Adrenal gland (tissue), 12 donors: Measurements from ENCODE around the gene ITPR3. TPM values are rescaled to one million over a fixed set of nuclear protein-coding genes. Genes with fewer than 3 reads are reported as not detected.

Source experiments
- DNase-seq, 7 donors: peaks; one replicate each; pipeline ENCODE4 v3.0.0-alpha.2; 2019 to 2020
- H3K27ac ChIP-seq, 5 donors: fragments of 200-600 bp; sonication (generic) in 4 of 5; 1 replicate in 3 of 5; 2 replicates in 2 of 5; pipeline versions ENCODE4 v1.5.1 to v1.8.0; 2016 to 2020; ENCODE audit warnings: mild to moderate bottlenecking in 1 of 5
- H3K27me3 ChIP-seq: fragments of 200-600 bp; 2 replicates; pipeline ENCODE4 v1.8.0; 2021
- H3K36me3 ChIP-seq, 2 donors: fragments of 200-600 bp; replicated peaks in 1 of 2; 1 replicate in 1 of 2; 2 replicates in 1 of 2; pipeline versions ENCODE4 v1.5.1 to v1.8.0; 2018 to 2022
- H3K4me1 ChIP-seq, 2 donors: fragments of 200-600 bp; replicated peaks in 1 of 2; 1 replicate in 1 of 2; 2 replicates in 1 of 2; pipeline versions ENCODE4 v1.5.1 to v1.8.0; 2018 to 2021
- H3K4me3 ChIP-seq, 4 donors: fragments of 200-600 bp; sonication (generic) in 3 of 4; one replicate each; pipeline ENCODE4 v1.5.1; 2016 to 2018
- H3K9me3 ChIP-seq, 3 donors: fragments of 200-600 bp; sonication (generic) in 1 of 3; replicated peaks in 1 of 3; 1 replicate in 2 of 3; 2 replicates in 1 of 3; pipeline versions ENCODE4 v1.5.1 to v1.8.0; 2016 to 2021
- POLR2A ChIP-seq, 2 donors: fragments of 450-650 bp; IDR thresholded peaks; one replicate each; pipeline ENCODE4 v1.6.1; 2017; ENCODE audit warnings: antibody characterized with exemption in 2 of 2, mild to moderate bottlenecking in 2 of 2, moderate library complexity in 1 of 2
- whole genome bisulfite sequencing, 4 donors: extraction: QIAGEN DNeasy Blood & Tissue Kit in 2 of 4; methylation state at CpG; one replicate each; pipeline versions ENCODE4 v1.1.5 to v1.1.7; 2013 to 2017; 5-methylcytosine and 5-hydroxymethylcytosine counted together
- intact Hi-C, 2 donors: fragments of 100-400 bp; cut with DNase I; formaldehyde crosslinking; loops; one replicate each; pipeline versions ENCODE4 v1.14.1 to v1.15.0; 2022 to 2023
- polyA plus RNA-seq, 3 donors: library from polyadenylated mRNA; stranded (reverse); fragments of 200-250 nt in 2 of 3; fragments of 350-450 nt in 1 of 3; fragmentation: Illumina TruSeq in 1 of 3; extraction: RNeasy Lipid Tissue Mini Kit (QIAGEN cat#74804) in 1 of 3; gene quantifications; one replicate each; pipeline ENCODE4 v1.2.3, GENCODE V29; 2013 to 2014
- total RNA-seq, 9 donors: library from RNA; depleted of rRNA in 4 of 9; stranded (reverse); fragments of >200 nt in 4 of 9; fragments of 120-200 nt in 1 of 9; fragmentation: NEBNext Ultra II Directional in 1 of 9; extraction: Animal tissue kit (Norgen Biotek cat#: 25700) in 1 of 9; gene quantifications; one replicate each; pipeline versions ENCODE4 v1.1.0 to v1.2.4, GENCODE V29; 2013 to 2023
- TF ChIP-seq, protein P1 (sequence below), 6 experiments: fragments of 450-650 bp in 4 of 6; fragments of 200-600 bp in 2 of 6; sonication (generic) in 1 of 6; IDR thresholded peaks; 1 replicate in 5 of 6; 2 replicates in 1 of 6; pipeline versions ENCODE4 v1.5.1 to v1.8.0; 2016 to 2021; ENCODE audit warnings: antibody characterized with exemption in 6 of 6, mild to moderate bottlenecking in 2 of 6, moderate library complexity in 1 of 6
- donor health status: healthy with polysubstance abuse.
- donor health status: Bipolar disorder and iron deficiency.
- donor health status: DM: yes; HTN: yes; CAD: no.
- donor health status: DM: no; HTN: no; CAD: no.
- donor health status: DM: no; HTN: no; CAD: no.
- donor health status: DM: yes; HTN: yes; CAD: no.

Gene ITPR3
- total and polyA plus RNA-seq, 12 donors, result 1.3 to 38.1 (median 23.9) TPM

DNA sequence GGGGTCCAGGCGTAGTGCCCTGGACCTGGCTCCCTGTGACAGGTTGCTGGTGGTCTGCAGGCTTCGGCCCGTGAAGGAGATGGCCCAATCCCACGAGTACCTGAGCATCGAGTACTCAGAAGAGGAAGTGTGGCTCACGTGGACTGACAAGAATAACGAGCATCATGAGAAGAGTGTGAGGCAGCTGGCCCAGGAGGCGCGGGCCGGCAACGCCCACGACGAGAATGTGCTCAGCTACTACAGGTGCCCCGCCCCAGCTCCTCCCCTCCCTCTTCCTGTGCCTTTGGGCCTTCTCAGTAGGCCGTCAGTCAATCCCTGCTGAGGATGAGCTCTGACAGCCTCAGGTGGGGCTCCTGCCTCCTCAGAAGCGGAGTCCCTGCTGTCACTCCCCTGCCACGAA lies 47.8 kb downstream of the ITPR3 start:
- TF ChIP-seq, protein P1, sequence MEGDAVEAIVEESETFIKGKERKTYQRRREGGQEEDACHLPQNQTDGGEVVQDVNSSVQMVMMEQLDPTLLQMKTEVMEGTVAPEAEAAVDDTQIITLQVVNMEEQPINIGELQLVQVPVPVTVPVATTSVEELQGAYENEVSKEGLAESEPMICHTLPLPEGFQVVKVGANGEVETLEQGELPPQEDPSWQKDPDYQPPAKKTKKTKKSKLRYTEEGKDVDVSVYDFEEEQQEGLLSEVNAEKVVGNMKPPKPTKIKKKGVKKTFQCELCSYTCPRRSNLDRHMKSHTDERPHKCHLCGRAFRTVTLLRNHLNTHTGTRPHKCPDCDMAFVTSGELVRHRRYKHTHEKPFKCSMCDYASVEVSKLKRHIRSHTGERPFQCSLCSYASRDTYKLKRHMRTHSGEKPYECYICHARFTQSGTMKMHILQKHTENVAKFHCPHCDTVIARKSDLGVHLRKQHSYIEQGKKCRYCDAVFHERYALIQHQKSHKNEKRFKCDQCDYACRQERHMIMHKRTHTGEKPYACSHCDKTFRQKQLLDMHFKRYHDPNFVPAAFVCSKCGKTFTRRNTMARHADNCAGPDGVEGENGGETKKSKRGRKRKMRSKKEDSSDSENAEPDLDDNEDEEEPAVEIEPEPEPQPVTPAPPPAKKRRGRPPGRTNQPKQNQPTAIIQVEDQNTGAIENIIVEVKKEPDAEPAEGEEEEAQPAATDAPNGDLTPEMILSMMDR (IDR thresholded peaks at IDR 0.05), result no peak
- no peak overlapping the region for H3K4me3 ChIP-seq
- peaks cover 0 to 3% of the 10 kb centered on the region in 2 donors for H3K4me1 ChIP-seq
- DNase-seq, result no peak
- intact Hi-C loops, result no loop called here
- peak overlapping the region in 1 of 5 donors; percentile 29 for H3K27ac ChIP-seq
- H3K9me3 ChIP-seq, result no peaks in the 10 kb centered on the region
- no peaks in the 10 kb centered on the region for H3K27me3 ChIP-seq
- 82 to 90% (median 84%) methylated on average over 7 to 17 of the region's 17 CpGs for WGBS, 4 donors
- no peaks in the 10 kb centered on the region for H3K36me3 ChIP-seq

DNA sequence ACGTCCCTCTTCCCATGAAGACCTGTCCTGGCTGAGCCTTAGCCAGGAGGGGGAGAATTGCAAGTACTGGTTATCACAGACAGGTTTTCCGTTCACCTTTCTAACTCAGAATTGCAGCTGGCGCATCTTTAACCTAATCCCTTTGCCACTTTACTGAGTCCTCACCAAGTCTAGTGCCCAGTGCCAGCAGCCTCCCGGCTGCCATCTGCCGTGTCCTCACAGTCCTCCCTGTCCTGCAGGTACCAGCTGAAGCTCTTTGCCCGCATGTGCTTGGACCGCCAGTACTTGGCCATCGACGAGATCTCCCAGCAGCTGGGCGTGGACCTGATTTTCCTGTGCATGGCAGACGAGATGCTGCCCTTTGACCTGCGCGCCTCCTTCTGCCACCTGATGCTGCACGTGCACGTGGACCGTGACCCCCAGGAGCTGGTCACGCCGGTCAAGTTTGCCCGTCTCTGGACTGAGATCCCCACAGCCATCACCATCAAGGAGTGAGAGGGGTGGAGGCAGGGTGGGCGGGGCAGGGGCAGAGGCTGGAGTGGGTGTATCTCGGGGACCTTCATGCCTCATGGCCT lies 49.1 kb downstream of the ITPR3 start:
- Histone ChIP-seq H3K27me3 (no peaks in the 10 kb centered on the region), H3K9me3 (no peaks in the 10 kb centered on the region), H3K4me1 (peaks cover 0 to 3% of the 10 kb centered on the region in 2 donors), H3K36me3 (no peaks in the 10 kb centered on the region), H3K27ac (no peak overlapping the region), H3K4me3 (no peak overlapping the region)
- TF ChIP-seq POLR2A (IDR thresholded peaks at IDR 0.05), result no peak
- TF ChIP-seq, protein P1 (IDR thresholded peaks at IDR 0.05), result no peak
- DNase-seq, result no peak
- 91 to 98% (median 94%) methylated on average over 9 to 21 of the region's 21 CpGs for WGBS, 4 donors
- intact Hi-C loops, result loop anchor here in 1 of 2 donors (10.0 kb wide), 1 partner anchor 85 kb away; the partner anchor contains the start of gene BAK1

DNA sequence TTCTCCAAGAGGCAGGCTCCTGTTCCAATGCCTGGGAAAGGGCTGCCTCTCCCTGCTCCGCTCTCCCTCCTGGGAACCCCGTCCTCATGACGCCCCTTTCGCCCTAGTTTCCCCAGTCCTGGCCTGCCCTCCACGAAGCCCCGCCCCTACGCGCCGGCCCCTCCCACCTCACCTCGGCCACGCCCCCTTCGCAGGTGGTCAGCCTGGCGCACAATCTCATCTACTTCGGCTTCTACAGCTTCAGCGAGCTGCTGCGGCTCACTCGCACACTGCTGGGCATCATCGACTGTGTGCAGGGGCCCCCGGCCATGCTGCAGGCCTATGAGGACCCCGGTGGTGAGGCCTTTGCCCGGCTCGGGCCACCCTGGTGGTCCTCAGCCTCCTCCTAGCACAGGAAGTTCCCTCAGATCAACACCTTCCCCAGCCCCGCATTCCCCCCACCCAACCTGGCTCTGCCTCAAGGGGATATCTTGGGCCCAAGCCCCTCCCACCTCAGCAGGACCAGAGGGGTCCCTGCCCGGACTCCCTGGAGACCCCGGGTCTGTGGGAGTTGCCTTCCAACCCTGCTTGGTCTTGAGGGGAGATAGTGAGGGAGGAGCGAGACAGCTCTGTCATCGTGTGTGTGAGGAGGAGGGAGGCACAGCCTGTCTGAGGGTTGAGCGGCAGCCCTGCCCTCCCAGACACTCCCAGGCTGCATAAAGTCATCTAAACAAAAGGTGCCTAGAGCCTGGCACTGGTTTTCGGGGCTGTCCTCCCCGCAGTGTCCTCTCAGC lies 50.0 kb downstream of the ITPR3 start:
- H3K36me3 ChIP-seq, result no peaks in the 10 kb centered on the region
- no peaks in the 10 kb centered on the region for H3K9me3 ChIP-seq
- H3K27ac ChIP-seq, result no peak overlapping the region
- 73 to 80% (median 74%) methylated on average over 20 to 30 of the region's 30 CpGs for WGBS, 4 donors
- intact Hi-C loops, result loop anchor here in 1 of 2 donors (10.0 kb wide), 1 partner anchor 86 kb away; the partner anchor contains the start of gene BAK1
- H3K4me1 ChIP-seq, result peaks cover 0 to 3% of the 10 kb centered on the region in 2 donors
- H3K27me3 ChIP-seq, result no peaks in the 10 kb centered on the region
- TF ChIP-seq POLR2A (IDR thresholded peaks at IDR 0.05), result no peak
- TF ChIP-seq, protein P1 (IDR thresholded peaks at IDR 0.05), result no peak
- H3K4me3 ChIP-seq, result no peak overlapping the region
- DNase-seq, result no peak

DNA sequence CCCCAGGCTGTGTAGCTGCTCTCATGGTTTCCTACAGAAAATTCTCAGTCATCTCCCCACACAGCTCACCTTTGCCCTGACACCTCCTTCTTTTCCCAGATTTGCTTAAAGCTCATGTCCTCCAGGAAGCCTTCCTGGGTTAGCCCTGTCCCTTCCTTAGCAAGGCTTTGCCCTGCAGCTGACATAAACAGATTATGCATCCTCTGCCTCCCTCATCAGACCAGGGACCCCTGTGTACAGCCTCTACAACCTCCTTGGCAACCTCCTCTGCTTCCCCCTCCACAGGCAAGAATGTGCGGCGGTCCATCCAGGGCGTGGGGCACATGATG lies 50.6 kb downstream of the ITPR3 start:
- peaks cover 0 to 3% of the 10 kb centered on the region in 2 donors for H3K4me1 ChIP-seq
- H3K9me3 ChIP-seq, result no peaks in the 10 kb centered on the region
- H3K27ac ChIP-seq, result no peak overlapping the region
- H3K4me3 ChIP-seq, result no peak overlapping the region
- H3K27me3 ChIP-seq, result no peaks in the 10 kb centered on the region
- no peak for DNase-seq
- TF ChIP-seq, protein P1 (IDR thresholded peaks at IDR 0.05), result no peak
- no peak for TF ChIP-seq POLR2A (IDR thresholded peaks at IDR 0.05)
- WGBS, 4 donors, result 91 to 97% (median 94%) methylated on average over 3 of the region's 3 CpGs
- peaks cover 0 to under 1% of the 10 kb centered on the region in 2 donors for H3K36me3 ChIP-seq
- intact Hi-C loops, result loop anchor here in 1 of 2 donors (10.0 kb wide), 1 partner anchor 87 kb away; the partner anchor contains the start of gene BAK1
